Measurements from ENCODE around the gene CTDSPL. TPM values are rescaled to one million over a fixed set of nuclear protein-coding genes. Genes with fewer than 3 reads are reported as not detected.

Gene CTDSPL
- total and polyA plus RNA-seq, 2 experiments from 2014 or later, result 7.1 to 33.4 TPM

GRCh38 chr3:37934631-37935289, 73.1 kb downstream of the CTDSPL start:
- peak overlapping the region; percentile 70 for H3K27ac ChIP-seq
- peak overlapping the region; percentile 63 for H3K4me2 ChIP-seq (ENCODE audit: unreplicated experiment)
- 71 to 74% methylated on average over 8 of the region's 8 CpGs for WGBS, 2 experiments (ENCODE audit: low coverage in 1 of 2, low lambda C conversion rate in 2 of 2, missing lambda C conversion rate in 2 of 2)
- no peaks in the 10 kb centered on the region for H3K36me3 ChIP-seq (ENCODE audit: low read depth)
- no peaks in the 10 kb centered on the region for H3K27me3 ChIP-seq (replicated peaks; ENCODE audit: insufficient read depth)
- no peak overlapping the region for H3K4me3 ChIP-seq
- DNase-seq, result peak; percentile 28
- no peak overlapping the region for H2AFZ ChIP-seq
- peaks cover 44% of the 10 kb centered on the region for H3K4me1 ChIP-seq (ENCODE audit: insufficient read depth)
- H3K79me2 ChIP-seq (ENCODE audit: insufficient read depth), result peaks cover 77% of the 10 kb centered on the region
- H4K20me1 ChIP-seq (ENCODE audit: insufficient read depth), result no peaks in the 10 kb centered on the region
- no peaks in the 10 kb centered on the region for H3K9me3 ChIP-seq (ENCODE audit: low read depth)
- in situ Hi-C loops (cut with MboI), result no loop called here
- H3F3A ChIP-seq (ENCODE audit: insufficient read depth), result peaks cover 34% of the 10 kb centered on the region
- no peaks in the 10 kb centered on the region for H3K9me2 ChIP-seq (ENCODE audit: insufficient read depth)
- TF ChIP-seq EZH2phosphoT487 (IDR thresholded peaks at IDR 0.05; ENCODE audit: insufficient read depth, low read depth) (no peak), EZH2 (IDR thresholded peaks at IDR 0.05; ENCODE audit: insufficient read depth, poor library complexity, severe bottlenecking) (no peak)
- H3K9ac ChIP-seq, result no peak overlapping the region

DNA sequence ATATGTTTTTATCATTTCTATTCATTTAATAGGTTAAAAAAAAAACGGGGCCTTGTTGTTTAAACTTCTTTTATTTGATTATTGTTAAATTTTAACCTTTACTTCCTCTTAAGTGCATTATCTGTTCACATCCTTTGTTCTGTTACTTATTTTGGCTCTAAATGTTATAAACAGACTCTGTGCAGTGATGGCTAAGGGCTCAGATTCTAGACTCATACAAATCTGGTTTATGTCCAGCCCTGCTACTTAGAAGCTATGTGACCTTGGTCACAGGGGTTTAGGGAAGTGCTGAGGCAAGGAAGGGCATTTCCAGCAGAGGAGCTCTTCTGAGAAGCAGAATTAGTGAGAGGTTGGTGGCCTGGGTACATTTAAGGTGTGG, 73.6 kb downstream of the CTDSPL start:
- H3K4me2 ChIP-seq (ENCODE audit: unreplicated experiment), result peak overlapping the region; percentile 63
- H3K4me1 ChIP-seq (ENCODE audit: insufficient read depth), result peaks cover 44% of the 10 kb centered on the region
- 36 to 53% methylated on average over 1 of the region's 1 CpG for WGBS, 2 experiments (ENCODE audit: low coverage in 1 of 2, low lambda C conversion rate in 2 of 2, missing lambda C conversion rate in 2 of 2)
- no peaks in the 10 kb centered on the region for H3K27me3 ChIP-seq (replicated peaks; ENCODE audit: insufficient read depth)
- H3K27ac ChIP-seq, result peak overlapping the region; percentile 70
- TF ChIP-seq EZH2 (IDR thresholded peaks at IDR 0.05; ENCODE audit: insufficient read depth, poor library complexity, severe bottlenecking) (no peak), EZH2phosphoT487 (IDR thresholded peaks at IDR 0.05; ENCODE audit: insufficient read depth, low read depth) (no peak)
- H3K36me3 ChIP-seq (ENCODE audit: low read depth), result no peaks in the 10 kb centered on the region
- H3K4me3 ChIP-seq, result no peak overlapping the region
- in situ Hi-C loops (cut with MboI), result no loop called here
- DNase-seq, result peak; percentile 50
- H3F3A ChIP-seq (ENCODE audit: insufficient read depth), result peaks cover 34% of the 10 kb centered on the region
- no peaks in the 10 kb centered on the region for H4K20me1 ChIP-seq (ENCODE audit: insufficient read depth)
- no peak overlapping the region for H3K9ac ChIP-seq
- peaks cover 77% of the 10 kb centered on the region for H3K79me2 ChIP-seq (ENCODE audit: insufficient read depth)
- H3K9me3 ChIP-seq (ENCODE audit: low read depth), result no peaks in the 10 kb centered on the region
- H3K9me2 ChIP-seq (ENCODE audit: insufficient read depth), result no peaks in the 10 kb centered on the region
- no peak overlapping the region for H2AFZ ChIP-seq

DNA sequence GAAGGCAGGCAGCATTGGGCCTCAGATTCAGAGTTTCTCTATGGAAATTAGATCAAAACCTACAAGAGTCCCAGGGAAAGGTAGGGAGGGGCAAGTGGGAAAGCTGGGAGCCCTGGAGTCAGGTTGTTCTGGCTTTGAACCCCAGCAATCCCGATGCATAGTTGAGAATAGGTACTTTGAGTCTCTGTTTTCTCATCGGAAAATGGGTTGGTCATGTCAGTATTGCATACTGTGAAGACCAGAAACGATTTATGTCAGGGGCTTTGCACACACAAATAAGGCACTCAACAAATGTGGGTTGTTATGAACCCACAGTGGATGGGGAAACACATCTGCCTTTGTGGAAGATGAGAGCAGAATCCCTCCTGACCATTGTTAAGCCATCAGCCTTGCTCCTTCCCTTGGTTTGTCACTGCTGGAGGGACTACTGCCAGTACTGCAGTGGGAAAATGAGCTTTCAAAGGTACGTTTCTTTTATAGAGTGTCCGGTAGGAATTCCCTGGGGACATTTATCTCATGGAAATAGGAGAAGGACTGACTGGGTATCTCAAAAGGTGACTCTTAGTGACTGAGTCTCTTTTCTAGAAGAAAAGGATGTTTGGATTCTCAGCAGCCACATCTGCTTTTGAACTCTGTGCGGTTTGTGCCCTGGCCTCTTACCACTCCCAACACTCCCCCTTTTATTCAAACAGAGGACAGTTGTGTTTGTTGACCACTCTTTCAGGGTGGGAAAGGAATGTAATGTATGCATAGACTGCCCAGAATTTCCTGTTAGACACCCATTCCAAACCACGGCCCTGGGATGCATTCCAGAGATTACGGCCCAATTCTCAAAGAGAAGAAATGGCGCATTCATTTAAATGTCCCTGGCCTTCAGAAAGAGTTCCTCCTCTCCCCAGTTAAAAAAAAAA, 74.3 kb downstream of the CTDSPL start:
- Histone ChIP-seq H3K4me3 (peak overlapping the region; percentile 16), H3K36me3 (ENCODE audit: low read depth) (no peaks in the 10 kb centered on the region), H3K79me2 (ENCODE audit: insufficient read depth) (peaks cover 77% of the 10 kb centered on the region), H4K20me1 (ENCODE audit: insufficient read depth) (no peaks in the 10 kb centered on the region), H2AFZ (no peak overlapping the region), H3K27me3 (replicated peaks; ENCODE audit: insufficient read depth) (no peaks in the 10 kb centered on the region), H3K4me1 (ENCODE audit: insufficient read depth) (peaks cover 44% of the 10 kb centered on the region), H3K27ac (peak overlapping the region; percentile 70), H3K4me2 (ENCODE audit: unreplicated experiment) (peak overlapping the region; percentile 63), H3K9ac (peak overlapping the region; percentile 13; the same call in 1 of the 2 replicates), H3F3A (ENCODE audit: insufficient read depth) (peaks cover 34% of the 10 kb centered on the region), H3K9me2 (ENCODE audit: insufficient read depth) (no peaks in the 10 kb centered on the region), H3K9me3 (ENCODE audit: low read depth) (no peaks in the 10 kb centered on the region)
- peak; percentile 89 for DNase-seq
- in situ Hi-C loops (cut with MboI), result no loop called here
- WGBS, 2 experiments (ENCODE audit: low coverage in 1 of 2, low lambda C conversion rate in 2 of 2, missing lambda C conversion rate in 2 of 2), result 42 to 43% methylated on average over 9 of the region's 9 CpGs
- no peak for TF ChIP-seq EZH2 (IDR thresholded peaks at IDR 0.05; ENCODE audit: insufficient read depth, poor library complexity, severe bottlenecking)
- 0 out of 2 replicates have a peak, but pooled peaks have one; percentile 61 for TF ChIP-seq EZH2phosphoT487 (IDR thresholded peaks at IDR 0.05; ENCODE audit: insufficient read depth, low read depth)

DNA sequence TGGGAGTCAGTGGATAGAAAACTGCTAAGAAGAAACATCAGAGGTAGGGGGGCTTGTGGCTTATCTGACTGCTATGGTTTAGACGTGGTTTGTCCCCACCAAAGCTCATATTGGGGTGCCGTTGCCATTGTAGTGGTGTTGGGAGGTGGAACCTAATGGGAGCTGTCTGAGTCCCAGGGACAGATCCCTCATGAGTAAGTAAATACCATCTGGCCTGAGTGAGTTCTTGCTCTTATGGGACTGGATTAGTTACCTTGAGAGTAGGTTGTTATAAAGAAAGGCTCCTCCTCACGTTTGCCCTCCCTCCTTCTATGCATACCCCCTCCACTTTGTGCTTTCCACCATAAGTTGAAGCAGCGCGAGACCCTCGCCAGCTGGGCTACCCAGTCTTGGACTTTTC, 75.5 kb downstream of the CTDSPL start:
- no peak for TF ChIP-seq EZH2 (IDR thresholded peaks at IDR 0.05; ENCODE audit: insufficient read depth, poor library complexity, severe bottlenecking)
- no peak for TF ChIP-seq EZH2phosphoT487 (IDR thresholded peaks at IDR 0.05; ENCODE audit: insufficient read depth, low read depth)
- peak; percentile 33 for DNase-seq
- H3K9ac ChIP-seq, result no peak overlapping the region
- H3K27me3 ChIP-seq (replicated peaks; ENCODE audit: insufficient read depth), result no peaks in the 10 kb centered on the region
- peak overlapping the region; percentile 63 for H3K4me2 ChIP-seq (ENCODE audit: unreplicated experiment)
- in situ Hi-C loops (cut with MboI), result no loop called here
- no peak overlapping the region for H3K4me3 ChIP-seq
- H3K27ac ChIP-seq, result peak overlapping the region; percentile 70
- WGBS, 2 experiments (ENCODE audit: low coverage in 1 of 2, low lambda C conversion rate in 2 of 2, missing lambda C conversion rate in 2 of 2), result 86 to 87% methylated on average over 6 of the region's 6 CpGs
- H3K79me2 ChIP-seq (ENCODE audit: insufficient read depth), result peaks cover 77% of the 10 kb centered on the region
- no peaks in the 10 kb centered on the region for H4K20me1 ChIP-seq (ENCODE audit: insufficient read depth)
- peaks cover 44% of the 10 kb centered on the region for H3K4me1 ChIP-seq (ENCODE audit: insufficient read depth)
- peaks cover 34% of the 10 kb centered on the region for H3F3A ChIP-seq (ENCODE audit: insufficient read depth)
- no peaks in the 10 kb centered on the region for H3K36me3 ChIP-seq (ENCODE audit: low read depth)
- H2AFZ ChIP-seq, result no peak overlapping the region
- no peaks in the 10 kb centered on the region for H3K9me2 ChIP-seq (ENCODE audit: insufficient read depth)
- no peaks in the 10 kb centered on the region for H3K9me3 ChIP-seq (ENCODE audit: low read depth)
